H1 (cell line): ENCODE results near the gene PRKCZ. TPM values are rescaled to one million over a fixed set of nuclear protein-coding genes. Genes with fewer than 3 reads are reported as not detected.

Experiments used
- JUN ChIP-seq: IDR thresholded peaks from 2 replicates; pipeline ENCODE4 v1.6.1; 2011; ENCODE audit warnings: low read depth, mild to moderate bottlenecking, improper control_type of control experiment, low read length
- RFX5 ChIP-seq: IDR thresholded peaks from 2 replicates; pipeline ENCODE4 v1.6.1; 2011; ENCODE audit warnings: low read depth, low read length, improper control_type of control experiment, borderline replicate concordance
- SAP30 ChIP-seq: fragments of 300-600 bp; sonication (generic); IDR thresholded peaks from 2 replicates; pipeline ENCODE4 v1.7.1; 2012; ENCODE audit warnings: low read length, moderate library complexity, mild to moderate bottlenecking, inconsistent platforms; ENCODE audit not compliant: insufficient read depth, insufficient replicate concordance
- SP4 ChIP-seq: IDR thresholded peaks from 2 replicates; pipeline ENCODE4 v1.6.1; 2012; ENCODE audit warnings: low read length, inconsistent platforms
- polyA plus RNA-seq, 7 experiments: library from polyadenylated mRNA; depleted of rRNA in 3 of 7; stranded (reverse) in 5 of 7; unstranded in 2 of 7; fragments of >200 nt in 5 of 7; fragments of 200-250 nt in 2 of 7; gene quantifications; 1 replicate in 5 of 7; 2 replicates in 1 of 7; 4 replicates in 1 of 7; pipeline versions ENCODE4 v1.2.1 to v1.2.3, GENCODE V29; 2011 to 2013; ENCODE audit warnings: missing spikeins in 2 of 7, mixed read lengths in 2 of 7
- total RNA-seq: library from RNA; stranded (reverse); fragmentation: NEBNext Ultra II Directional; extraction: Animal tissue kit (Norgen Biotek cat#: 25700); gene quantifications from 2 replicates; pipeline ENCODE4 v1.2.1, GENCODE V29; 2021
- TF ChIP-seq, protein P1 (sequence below): fragments of 300-600 bp; sonication (generic); IDR thresholded peaks from 2 replicates; pipeline ENCODE4 v1.7.1; 2012; ENCODE audit warnings: low read length, moderate library complexity, mild to moderate bottlenecking, inconsistent platforms; ENCODE audit not compliant: insufficient replicate concordance
- TF ChIP-seq, protein P2 (sequence below): IDR thresholded peaks from 2 replicates; pipeline ENCODE4 v1.6.1; 2011; ENCODE audit warnings: low read length, improper control_type of control experiment

PRKCZ gene
- total and polyA plus RNA-seq, 2 of the 8 experiments (the other 6 are each of a cell fraction or from before 2014, with no cell fraction given), result 37.4 to 45.1 TPM

DNA sequence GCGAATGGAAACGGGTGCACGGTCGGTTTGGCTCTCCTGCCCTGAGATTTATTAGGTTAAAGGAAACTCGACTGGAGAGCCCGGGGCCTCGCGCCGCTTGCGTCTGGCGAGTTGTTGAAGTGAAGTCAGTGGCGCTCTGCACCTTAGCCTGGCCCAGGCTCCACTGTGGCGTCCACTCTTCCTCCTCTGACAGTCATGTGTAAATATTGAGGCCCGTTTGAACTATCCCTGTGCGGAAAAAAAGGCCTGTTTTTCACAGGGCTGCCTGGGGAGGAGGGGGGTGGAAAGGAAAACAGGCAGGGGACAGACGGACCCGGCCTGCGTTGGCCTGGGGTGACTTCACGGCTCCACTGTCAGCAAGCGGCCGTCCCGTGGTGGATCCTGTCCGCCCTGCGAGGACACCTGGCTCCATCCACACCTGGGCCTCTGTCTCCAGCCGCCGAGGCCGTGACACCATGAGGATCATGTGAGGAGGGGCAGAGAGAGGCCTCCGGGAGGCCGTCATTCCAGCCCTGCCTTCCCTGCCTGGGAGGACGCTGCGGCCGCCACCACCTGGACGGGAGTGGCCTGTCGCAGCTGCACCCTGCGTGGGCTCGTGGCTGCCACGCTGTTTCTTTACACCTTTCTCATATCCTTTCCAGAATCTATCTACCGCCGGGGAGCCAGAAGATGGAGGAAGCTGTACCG is 84.6 kb downstream of the PRKCZ start (continued):
- TF ChIP-seq, protein P1, sequence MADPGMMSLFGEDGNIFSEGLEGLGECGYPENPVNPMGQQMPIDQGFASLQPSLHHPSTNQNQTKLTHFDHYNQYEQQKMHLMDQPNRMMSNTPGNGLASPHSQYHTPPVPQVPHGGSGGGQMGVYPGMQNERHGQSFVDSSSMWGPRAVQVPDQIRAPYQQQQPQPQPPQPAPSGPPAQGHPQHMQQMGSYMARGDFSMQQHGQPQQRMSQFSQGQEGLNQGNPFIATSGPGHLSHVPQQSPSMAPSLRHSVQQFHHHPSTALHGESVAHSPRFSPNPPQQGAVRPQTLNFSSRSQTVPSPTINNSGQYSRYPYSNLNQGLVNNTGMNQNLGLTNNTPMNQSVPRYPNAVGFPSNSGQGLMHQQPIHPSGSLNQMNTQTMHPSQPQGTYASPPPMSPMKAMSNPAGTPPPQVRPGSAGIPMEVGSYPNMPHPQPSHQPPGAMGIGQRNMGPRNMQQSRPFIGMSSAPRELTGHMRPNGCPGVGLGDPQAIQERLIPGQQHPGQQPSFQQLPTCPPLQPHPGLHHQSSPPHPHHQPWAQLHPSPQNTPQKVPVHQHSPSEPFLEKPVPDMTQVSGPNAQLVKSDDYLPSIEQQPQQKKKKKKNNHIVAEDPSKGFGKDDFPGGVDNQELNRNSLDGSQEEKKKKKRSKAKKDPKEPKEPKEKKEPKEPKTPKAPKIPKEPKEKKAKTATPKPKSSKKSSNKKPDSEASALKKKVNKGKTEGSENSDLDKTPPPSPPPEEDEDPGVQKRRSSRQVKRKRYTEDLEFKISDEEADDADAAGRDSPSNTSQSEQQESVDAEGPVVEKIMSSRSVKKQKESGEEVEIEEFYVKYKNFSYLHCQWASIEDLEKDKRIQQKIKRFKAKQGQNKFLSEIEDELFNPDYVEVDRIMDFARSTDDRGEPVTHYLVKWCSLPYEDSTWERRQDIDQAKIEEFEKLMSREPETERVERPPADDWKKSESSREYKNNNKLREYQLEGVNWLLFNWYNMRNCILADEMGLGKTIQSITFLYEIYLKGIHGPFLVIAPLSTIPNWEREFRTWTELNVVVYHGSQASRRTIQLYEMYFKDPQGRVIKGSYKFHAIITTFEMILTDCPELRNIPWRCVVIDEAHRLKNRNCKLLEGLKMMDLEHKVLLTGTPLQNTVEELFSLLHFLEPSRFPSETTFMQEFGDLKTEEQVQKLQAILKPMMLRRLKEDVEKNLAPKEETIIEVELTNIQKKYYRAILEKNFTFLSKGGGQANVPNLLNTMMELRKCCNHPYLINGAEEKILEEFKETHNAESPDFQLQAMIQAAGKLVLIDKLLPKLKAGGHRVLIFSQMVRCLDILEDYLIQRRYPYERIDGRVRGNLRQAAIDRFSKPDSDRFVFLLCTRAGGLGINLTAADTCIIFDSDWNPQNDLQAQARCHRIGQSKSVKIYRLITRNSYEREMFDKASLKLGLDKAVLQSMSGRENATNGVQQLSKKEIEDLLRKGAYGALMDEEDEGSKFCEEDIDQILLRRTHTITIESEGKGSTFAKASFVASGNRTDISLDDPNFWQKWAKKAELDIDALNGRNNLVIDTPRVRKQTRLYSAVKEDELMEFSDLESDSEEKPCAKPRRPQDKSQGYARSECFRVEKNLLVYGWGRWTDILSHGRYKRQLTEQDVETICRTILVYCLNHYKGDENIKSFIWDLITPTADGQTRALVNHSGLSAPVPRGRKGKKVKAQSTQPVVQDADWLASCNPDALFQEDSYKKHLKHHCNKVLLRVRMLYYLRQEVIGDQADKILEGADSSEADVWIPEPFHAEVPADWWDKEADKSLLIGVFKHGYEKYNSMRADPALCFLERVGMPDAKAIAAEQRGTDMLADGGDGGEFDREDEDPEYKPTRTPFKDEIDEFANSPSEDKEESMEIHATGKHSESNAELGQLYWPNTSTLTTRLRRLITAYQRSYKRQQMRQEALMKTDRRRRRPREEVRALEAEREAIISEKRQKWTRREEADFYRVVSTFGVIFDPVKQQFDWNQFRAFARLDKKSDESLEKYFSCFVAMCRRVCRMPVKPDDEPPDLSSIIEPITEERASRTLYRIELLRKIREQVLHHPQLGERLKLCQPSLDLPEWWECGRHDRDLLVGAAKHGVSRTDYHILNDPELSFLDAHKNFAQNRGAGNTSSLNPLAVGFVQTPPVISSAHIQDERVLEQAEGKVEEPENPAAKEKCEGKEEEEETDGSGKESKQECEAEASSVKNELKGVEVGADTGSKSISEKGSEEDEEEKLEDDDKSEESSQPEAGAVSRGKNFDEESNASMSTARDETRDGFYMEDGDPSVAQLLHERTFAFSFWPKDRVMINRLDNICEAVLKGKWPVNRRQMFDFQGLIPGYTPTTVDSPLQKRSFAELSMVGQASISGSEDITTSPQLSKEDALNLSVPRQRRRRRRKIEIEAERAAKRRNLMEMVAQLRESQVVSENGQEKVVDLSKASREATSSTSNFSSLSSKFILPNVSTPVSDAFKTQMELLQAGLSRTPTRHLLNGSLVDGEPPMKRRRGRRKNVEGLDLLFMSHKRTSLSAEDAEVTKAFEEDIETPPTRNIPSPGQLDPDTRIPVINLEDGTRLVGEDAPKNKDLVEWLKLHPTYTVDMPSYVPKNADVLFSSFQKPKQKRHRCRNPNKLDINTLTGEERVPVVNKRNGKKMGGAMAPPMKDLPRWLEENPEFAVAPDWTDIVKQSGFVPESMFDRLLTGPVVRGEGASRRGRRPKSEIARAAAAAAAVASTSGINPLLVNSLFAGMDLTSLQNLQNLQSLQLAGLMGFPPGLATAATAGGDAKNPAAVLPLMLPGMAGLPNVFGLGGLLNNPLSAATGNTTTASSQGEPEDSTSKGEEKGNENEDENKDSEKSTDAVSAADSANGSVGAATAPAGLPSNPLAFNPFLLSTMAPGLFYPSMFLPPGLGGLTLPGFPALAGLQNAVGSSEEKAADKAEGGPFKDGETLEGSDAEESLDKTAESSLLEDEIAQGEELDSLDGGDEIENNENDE, result no peak
- TF ChIP-seq SP4 (no peak), SAP30 (no peak), JUN (no peak), RFX5 (no peak)
- TF ChIP-seq, protein P2, sequence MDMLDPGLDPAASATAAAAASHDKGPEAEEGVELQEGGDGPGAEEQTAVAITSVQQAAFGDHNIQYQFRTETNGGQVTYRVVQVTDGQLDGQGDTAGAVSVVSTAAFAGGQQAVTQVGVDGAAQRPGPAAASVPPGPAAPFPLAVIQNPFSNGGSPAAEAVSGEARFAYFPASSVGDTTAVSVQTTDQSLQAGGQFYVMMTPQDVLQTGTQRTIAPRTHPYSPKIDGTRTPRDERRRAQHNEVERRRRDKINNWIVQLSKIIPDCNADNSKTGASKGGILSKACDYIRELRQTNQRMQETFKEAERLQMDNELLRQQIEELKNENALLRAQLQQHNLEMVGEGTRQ, result no peak
